Measurements from ENCODE around the gene EIF4ENIF1. TPM values are rescaled to one million over a fixed set of nuclear protein-coding genes. Genes with fewer than 3 reads are reported as not detected.
"Not testable (repeated sequence)": the region's sequence is repeated elsewhere in the genome, so short reads cannot be mapped to it uniquely, and the experiment has no call there.

EIF4ENIF1 gene
- total RNA-seq, 2 donors from 2014 or later: 31.5 to 41.0 TPM

DNA sequence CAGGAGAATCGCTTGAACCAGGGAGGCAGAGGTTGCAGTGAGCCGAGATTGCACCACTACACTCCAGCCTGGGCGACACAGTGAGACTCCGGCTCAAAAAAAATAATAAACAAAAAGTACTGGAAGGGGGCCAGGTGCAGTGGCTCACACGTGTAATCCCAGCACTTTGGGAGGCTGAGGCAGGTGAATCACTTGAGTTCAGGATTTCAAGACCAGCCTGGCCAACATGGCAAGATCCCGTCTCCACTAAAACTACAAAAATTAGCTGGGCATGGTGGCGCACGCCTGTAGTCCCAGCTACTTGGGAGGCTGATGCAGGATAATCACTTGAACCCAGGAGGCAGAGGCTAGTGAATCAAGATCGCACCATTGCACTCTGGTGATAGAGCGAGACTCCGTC lies 3.3 kb downstream of the EIF4ENIF1 start:
- peaks cover 26% of the 10 kb centered on the region for H3K4me1 Mint-ChIP-seq
- ATAC-seq (replicated peaks); H3K4me3 Mint-ChIP-seq: not testable (repeated sequence)

GRCh38 chr22:31482470-31482869 lies 7.2 kb downstream of the EIF4ENIF1 start:
- not testable (repeated sequence) for H3K9me3 Mint-ChIP-seq; H3K27me3 Mint-ChIP-seq; H3K27ac Mint-ChIP-seq; H3K4me3 Mint-ChIP-seq; ATAC-seq (replicated peaks)
- Mint-ChIP-seq H3K36me3 (ENCODE audit: low read depth) (peaks cover 99% of the 10 kb centered on the region), H3K4me1 (peaks cover 12% of the 10 kb centered on the region)

More for the DNA sequence above, 3.3 kb downstream of the EIF4ENIF1 start:
- H3K27me3 Mint-ChIP-seq, H3K9me3 Mint-ChIP-seq, H3K27ac Mint-ChIP-seq: not testable (repeated sequence)
- peaks cover 84% of the 10 kb centered on the region for H3K36me3 Mint-ChIP-seq (ENCODE audit: low read depth)

DNA sequence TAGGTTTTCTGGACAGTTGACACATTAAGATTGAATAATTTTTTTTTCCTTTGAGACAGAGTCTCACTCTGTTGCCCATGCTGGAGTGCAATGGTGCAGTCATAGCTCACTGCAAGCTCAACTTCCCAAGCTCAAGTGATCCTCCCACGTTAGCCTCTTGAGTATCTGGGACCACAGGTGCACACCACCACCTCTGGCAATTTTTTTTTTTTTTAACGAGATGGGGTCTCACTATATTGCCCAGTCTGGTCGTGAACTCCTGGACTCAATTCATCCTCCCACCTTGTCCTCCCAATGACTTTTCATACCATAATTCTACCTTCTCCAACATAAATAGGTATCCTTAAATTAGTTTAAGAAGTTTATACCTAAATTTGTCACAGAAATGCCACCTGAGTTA lies 8.5 kb downstream of the EIF4ENIF1 start:
- Mint-ChIP-seq H3K36me3 (ENCODE audit: low read depth) (peaks cover 100% of the 10 kb centered on the region), H3K9me3 (no peaks in the 10 kb centered on the region), H3K4me3 (no peak overlapping the region), H3K27me3 (no peaks in the 10 kb centered on the region), H3K27ac (peak overlapping the region; percentile 17), H3K4me1 (peaks cover 13% of the 10 kb centered on the region)
- ATAC-seq (replicated peaks): no peak

DNA sequence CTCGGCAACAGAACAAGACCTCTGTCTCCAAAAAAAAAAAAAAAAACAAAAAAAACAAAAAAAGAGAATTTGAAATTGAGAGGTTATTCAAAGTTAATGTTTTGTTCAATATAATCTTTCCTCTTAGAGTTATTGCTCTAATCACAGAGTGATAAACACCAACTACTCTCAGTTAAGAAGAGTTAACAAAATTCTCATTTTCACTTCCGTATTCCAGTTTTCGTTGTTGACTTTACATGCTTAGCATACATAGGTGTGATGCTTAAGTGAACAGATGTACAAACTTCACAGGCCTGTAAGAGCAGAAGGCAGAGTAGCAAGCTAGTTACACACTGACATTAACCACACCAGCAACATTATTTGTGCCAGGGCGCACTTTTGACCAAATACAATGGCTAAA lies 12.3 kb downstream of the EIF4ENIF1 start:
- no peak overlapping the region for H3K4me3 Mint-ChIP-seq
- H3K27me3 Mint-ChIP-seq: no peaks in the 10 kb centered on the region
- no peaks in the 10 kb centered on the region for H3K9me3 Mint-ChIP-seq
- ATAC-seq (replicated peaks): no peak
- peaks cover 10% of the 10 kb centered on the region for H3K4me1 Mint-ChIP-seq
- peaks cover 100% of the 10 kb centered on the region for H3K36me3 Mint-ChIP-seq (ENCODE audit: low read depth)
- peak overlapping the region; percentile 2 for H3K27ac Mint-ChIP-seq

GRCh38 chr22:31475800-31476199 lies 13.8 kb downstream of the EIF4ENIF1 start:
- H3K4me3 Mint-ChIP-seq: no peak overlapping the region
- H3K27ac Mint-ChIP-seq: peak overlapping the region; percentile 29
- no peak for ATAC-seq (replicated peaks)
- no peaks in the 10 kb centered on the region for H3K9me3 Mint-ChIP-seq
- no peaks in the 10 kb centered on the region for H3K27me3 Mint-ChIP-seq
- peaks cover 10% of the 10 kb centered on the region for H3K4me1 Mint-ChIP-seq
- peaks cover 100% of the 10 kb centered on the region for H3K36me3 Mint-ChIP-seq (ENCODE audit: low read depth)

DNA sequence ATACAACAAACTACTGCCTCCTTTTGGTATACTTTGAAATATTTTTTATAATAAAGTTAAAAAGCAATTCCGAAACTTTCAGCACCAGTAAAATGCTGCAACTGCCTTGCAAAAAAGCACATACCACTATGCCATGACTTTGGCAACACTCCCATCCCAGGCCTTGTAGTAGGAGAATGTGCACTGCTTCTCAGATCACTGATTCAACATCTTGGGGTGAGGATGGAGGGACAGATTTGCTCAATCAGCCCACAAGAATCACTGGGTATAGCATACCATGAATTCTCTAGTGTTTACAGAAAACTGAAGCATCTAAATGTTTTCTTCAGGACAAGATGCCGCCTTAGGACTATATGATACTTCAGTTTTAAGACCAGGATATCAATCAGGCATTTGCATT lies 14.9 kb downstream of the EIF4ENIF1 start:
- Mint-ChIP-seq H3K36me3 (ENCODE audit: low read depth) (peaks cover 100% of the 10 kb centered on the region), H3K27ac (peak overlapping the region; percentile 36)

DNA sequence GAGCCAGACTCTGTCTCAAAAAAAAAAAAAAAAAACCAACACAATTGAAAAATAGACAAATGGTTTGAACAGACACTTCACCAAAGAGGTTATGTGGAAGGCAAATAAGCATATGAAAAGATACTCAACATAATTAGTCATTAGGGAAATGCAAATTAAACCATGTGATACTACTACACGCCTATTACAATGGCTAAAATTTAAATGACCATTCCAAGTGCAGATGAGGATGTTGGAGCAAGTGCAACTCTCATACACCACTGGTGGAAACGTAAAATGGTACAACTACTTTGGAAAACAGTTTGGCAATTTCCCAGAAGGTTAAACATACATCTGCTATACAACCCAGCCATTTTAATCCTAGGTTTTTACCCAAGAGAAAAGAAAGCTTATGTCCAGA lies 24.3 kb downstream of the EIF4ENIF1 start:
- Mint-ChIP-seq H3K36me3 (ENCODE audit: low read depth) (peaks cover 100% of the 10 kb centered on the region), H3K27ac (no peak overlapping the region), H3K9me3 (no peaks in the 10 kb centered on the region), H3K4me1 (peaks cover 4% of the 10 kb centered on the region), H3K27me3 (no peaks in the 10 kb centered on the region), H3K4me3 (no peak overlapping the region)
- ATAC-seq (replicated peaks): no peak

More for the DNA sequence above, 14.9 kb downstream of the EIF4ENIF1 start:
- Mint-ChIP-seq H3K4me3 (no peak overlapping the region), H3K27me3 (no peaks in the 10 kb centered on the region), H3K9me3 (no peaks in the 10 kb centered on the region), H3K4me1 (peaks cover 10% of the 10 kb centered on the region)
- no peak for ATAC-seq (replicated peaks)

DNA sequence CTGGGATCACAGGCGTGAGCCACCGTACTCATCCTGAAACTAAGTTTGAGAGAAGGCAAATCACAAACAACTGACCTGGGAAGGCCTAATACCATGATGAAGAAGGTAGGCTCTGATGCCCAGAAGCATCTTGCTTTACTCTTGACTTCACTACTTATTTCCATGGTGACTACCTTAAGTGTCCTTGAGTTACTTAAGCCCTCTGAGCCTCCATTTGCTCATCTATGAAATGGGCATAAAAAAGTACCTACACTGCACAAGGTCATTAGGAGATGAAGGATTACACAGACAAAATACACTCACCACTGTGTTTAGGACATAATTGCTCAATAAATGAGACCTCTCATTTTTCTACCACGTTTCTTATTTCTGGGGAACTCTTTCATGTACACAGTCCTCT lies 27.9 kb downstream of the EIF4ENIF1 start:
- Mint-ChIP-seq H3K27ac (peak overlapping the region; percentile 17), H3K36me3 (ENCODE audit: low read depth) (peaks cover 100% of the 10 kb centered on the region), H3K27me3 (no peaks in the 10 kb centered on the region), H3K4me3 (no peak overlapping the region), H3K9me3 (no peaks in the 10 kb centered on the region), H3K4me1 (peaks cover 4% of the 10 kb centered on the region)
- no peak for ATAC-seq (replicated peaks)

DNA sequence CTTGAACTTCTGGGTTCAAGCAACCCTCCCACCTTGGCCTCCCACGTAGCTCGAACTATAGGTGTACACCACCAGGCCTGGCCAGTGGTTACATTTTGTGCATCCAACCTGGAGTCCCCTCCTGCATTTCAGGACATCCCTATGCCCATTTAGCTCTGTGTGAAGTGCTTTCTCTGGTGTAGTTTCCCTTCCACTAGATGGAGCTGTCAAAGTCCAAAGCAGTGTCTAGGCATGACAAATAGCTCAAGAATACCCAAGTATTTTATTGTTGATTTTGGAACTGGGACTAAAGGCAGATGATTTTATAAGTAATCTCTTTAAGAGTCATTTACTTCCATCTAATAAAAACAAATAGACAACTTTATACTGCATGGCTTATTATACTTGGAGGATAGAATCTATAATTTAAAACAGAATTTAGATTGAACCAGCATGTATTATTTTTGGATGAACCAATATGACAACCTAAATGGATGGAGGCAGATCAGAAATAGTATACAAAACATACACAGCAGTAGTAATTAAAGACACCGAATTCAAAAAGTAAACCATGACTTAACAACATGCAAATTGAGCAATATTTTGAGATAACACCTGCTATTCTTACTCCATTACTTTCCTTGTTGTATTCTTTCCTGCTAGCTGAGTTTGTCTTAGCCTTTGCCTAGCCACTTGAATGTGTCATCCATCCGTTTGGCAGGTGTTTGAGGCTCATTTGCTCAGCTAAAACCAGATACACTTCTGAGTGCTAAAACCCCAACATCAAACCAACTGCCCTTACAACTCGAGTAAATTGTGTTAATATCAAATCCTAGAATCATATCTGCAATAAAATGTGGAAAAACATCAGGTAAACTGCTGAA lies 37.7 kb downstream of the EIF4ENIF1 start:
- Mint-ChIP-seq H3K9me3 (no peaks in the 10 kb centered on the region), H3K4me1 (no peaks in the 10 kb centered on the region), H3K27me3 (no peaks in the 10 kb centered on the region), H3K4me3 (no peak overlapping the region), H3K27ac (peak overlapping the region; percentile 18), H3K36me3 (ENCODE audit: low read depth) (peaks cover 92% of the 10 kb centered on the region)
- peak; percentile 68 for ATAC-seq (replicated peaks)

- Mint-ChIP-seq H3K27ac (no peak overlapping the region), H3K4me3 (no peak overlapping the region), H3K36me3 (ENCODE audit: low read depth) (peaks cover 92% of the 10 kb centered on the region), H3K27me3 (no peaks in the 10 kb centered on the region), H3K9me3 (no peaks in the 10 kb centered on the region), H3K4me1 (peaks cover 9% of the 10 kb centered on the region)
- ATAC-seq (replicated peaks): no peak
Observed at GRCh38 chr22:31449506-31449905, 40.1 kb downstream of the EIF4ENIF1 start.

DNA sequence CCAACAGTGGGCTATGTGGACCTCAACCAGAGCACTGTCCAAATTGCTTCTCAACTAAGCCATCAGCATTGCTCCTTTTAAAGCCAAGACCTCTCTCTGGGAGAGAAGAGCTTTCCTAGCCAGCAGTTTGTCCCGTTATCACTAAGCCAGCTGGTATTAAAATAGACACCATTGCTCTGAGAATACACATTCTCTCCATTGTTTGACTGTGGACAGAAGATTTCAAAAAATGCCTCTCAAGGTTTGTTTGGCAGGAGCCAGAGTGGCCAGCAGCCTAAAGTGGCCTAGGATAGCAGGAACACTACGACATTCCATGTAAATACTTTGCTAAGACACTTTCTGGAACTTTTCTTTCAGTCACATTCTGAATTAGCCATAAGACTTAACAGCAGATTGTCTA lies 41.3 kb downstream of the EIF4ENIF1 start:
- H3K36me3 Mint-ChIP-seq (ENCODE audit: low read depth): peaks cover 92% of the 10 kb centered on the region
- H3K27ac Mint-ChIP-seq: peak overlapping the region; percentile 75
- H3K9me3 Mint-ChIP-seq: no peaks in the 10 kb centered on the region
- no peaks in the 10 kb centered on the region for H3K27me3 Mint-ChIP-seq
- peaks cover 9% of the 10 kb centered on the region for H3K4me1 Mint-ChIP-seq
- no peak for ATAC-seq (replicated peaks)
- no peak overlapping the region for H3K4me3 Mint-ChIP-seq

- Mint-ChIP-seq H3K4me1 (peaks cover 9% of the 10 kb centered on the region), H3K27ac (no peak overlapping the region), H3K27me3 (no peaks in the 10 kb centered on the region), H3K9me3 (no peaks in the 10 kb centered on the region), H3K4me3 (no peak overlapping the region), H3K36me3 (ENCODE audit: low read depth) (peaks cover 92% of the 10 kb centered on the region)
- no peak for ATAC-seq (replicated peaks)
Observed at GRCh38 chr22:31447337-31447736, 42.3 kb downstream of the EIF4ENIF1 start.

- Mint-ChIP-seq H3K4me1 (peaks cover 9% of the 10 kb centered on the region), H3K27ac (no peak overlapping the region), H3K36me3 (ENCODE audit: low read depth) (peaks cover 92% of the 10 kb centered on the region), H3K4me3 (no peak overlapping the region), H3K27me3 (no peaks in the 10 kb centered on the region), H3K9me3 (no peaks in the 10 kb centered on the region)
- ATAC-seq (replicated peaks): no peak
Observed at GRCh38 chr22:31446767-31447166, 42.9 kb downstream of the EIF4ENIF1 start.

- H3K4me3 Mint-ChIP-seq: no peak overlapping the region
- no peak overlapping the region for H3K27ac Mint-ChIP-seq
- peaks cover 93% of the 10 kb centered on the region for H3K36me3 Mint-ChIP-seq (ENCODE audit: low read depth)
- no peaks in the 10 kb centered on the region for H3K27me3 Mint-ChIP-seq
- ATAC-seq (replicated peaks): no peak
- H3K9me3 Mint-ChIP-seq: no peaks in the 10 kb centered on the region
- peaks cover 9% of the 10 kb centered on the region for H3K4me1 Mint-ChIP-seq
Observed at GRCh38 chr22:31446208-31446607, 43.4 kb downstream of the EIF4ENIF1 start.

DNA sequence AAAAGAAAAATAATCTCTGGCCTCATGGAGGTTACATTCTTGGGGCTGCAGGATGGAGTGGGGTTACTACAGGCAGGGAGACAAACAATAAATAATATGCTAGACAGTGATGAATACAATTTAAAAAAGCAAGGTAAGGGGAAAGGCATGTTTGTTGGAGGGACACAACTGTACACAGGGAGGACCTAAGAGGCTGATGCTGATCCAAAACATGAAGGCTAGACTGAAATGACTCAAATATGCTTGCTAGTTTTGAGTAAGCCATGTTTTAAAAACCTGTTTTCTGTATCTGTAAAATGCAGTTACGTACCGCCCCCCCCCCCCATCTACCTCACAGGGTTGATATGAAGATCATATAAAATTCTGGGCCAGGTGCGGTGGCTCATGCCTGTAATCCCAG lies 44.0 kb downstream of the EIF4ENIF1 start:
- Mint-ChIP-seq H3K36me3 (ENCODE audit: low read depth) (peaks cover 97% of the 10 kb centered on the region), H3K4me1 (peaks cover 9% of the 10 kb centered on the region), H3K27ac (peak overlapping the region; percentile 75), H3K27me3 (no peaks in the 10 kb centered on the region), H3K9me3 (no peaks in the 10 kb centered on the region), H3K4me3 (no peak overlapping the region)
- ATAC-seq (replicated peaks): peak; percentile 45
